ENCODE results near the gene GPR158. TPM values are rescaled to one million over a fixed set of nuclear protein-coding genes. Genes with fewer than 3 reads are reported as not detected.

The GPR158 gene
- total and polyA plus RNA-seq, 2 experiments from 2014 or later = 0.02 to 0.47 TPM

GRCh38 chr10:25177093-25177753 lies 2.4 kb downstream of the GPR158 start:
- H3K79me2 ChIP-seq = no peaks in the 10 kb centered on the region
- H2AFZ ChIP-seq = no peak overlapping the region
- no peaks in the 10 kb centered on the region for H4K20me1 ChIP-seq (ENCODE audit: insufficient read depth, poor library complexity, severe bottlenecking)
- no peaks in the 10 kb centered on the region for H3K9me2 ChIP-seq (replicated peaks; ENCODE audit: insufficient read depth)
- peak overlapping the region; percentile 86 for H3K4me2 ChIP-seq
- H3K27me3 ChIP-seq = peaks cover 61% of the 10 kb centered on the region
- no peak for TF ChIP-seq EZH2phosphoT487 (IDR thresholded peaks at IDR 0.05; ENCODE audit: low read depth, severe bottlenecking, unreplicated experiment)
- TF ChIP-seq CTCF (IDR thresholded peaks at IDR 0.05; ENCODE audit: poor library complexity) = no peak
- TF ChIP-seq EZH2 (IDR thresholded peaks at IDR 0.05; ENCODE audit: borderline replicate concordance) = no peak
- H3K9me3 ChIP-seq (ENCODE audit: low read depth) = no peaks in the 10 kb centered on the region
- no peak overlapping the region for H3K27ac ChIP-seq
- DNase-seq (ENCODE audit: low spot score) = no peak
- H3K4me1 ChIP-seq (ENCODE audit: insufficient read depth) = peaks cover 16% of the 10 kb centered on the region
- 35% methylated on average over 2 of the region's 2 CpGs for WGBS (ENCODE audit: low lambda C conversion rate, missing lambda C conversion rate)
- H3K36me3 ChIP-seq (replicated peaks; ENCODE audit: insufficient read depth, low read depth) = no peaks in the 10 kb centered on the region
- no peak overlapping the region for H3K4me3 ChIP-seq

- TF ChIP-seq EZH2phosphoT487 (IDR thresholded peaks at IDR 0.05; ENCODE audit: low read depth, severe bottlenecking, unreplicated experiment) (no peak), EZH2 (IDR thresholded peaks at IDR 0.05; ENCODE audit: borderline replicate concordance) (no peak), CTCF (IDR thresholded peaks at IDR 0.05; ENCODE audit: poor library complexity) (no peak)
- Histone ChIP-seq H3K4me2 (no peak overlapping the region), H3K36me3 (replicated peaks; ENCODE audit: insufficient read depth, low read depth) (no peaks in the 10 kb centered on the region), H4K20me1 (ENCODE audit: insufficient read depth, poor library complexity, severe bottlenecking) (no peaks in the 10 kb centered on the region), H2AFZ (no peak overlapping the region), H3K9me2 (replicated peaks; ENCODE audit: insufficient read depth) (no peaks in the 10 kb centered on the region), H3K9me3 (ENCODE audit: low read depth) (no peaks in the 10 kb centered on the region), H3K27me3 (peaks cover 57% of the 10 kb centered on the region), H3K79me2 (no peaks in the 10 kb centered on the region), H3K27ac (no peak overlapping the region), H3K4me1 (ENCODE audit: insufficient read depth) (peaks cover 16% of the 10 kb centered on the region), H3K4me3 (no peak overlapping the region)
- 90% methylated on average over 2 of the region's 2 CpGs for WGBS (ENCODE audit: low lambda C conversion rate, missing lambda C conversion rate)
- DNase-seq (ENCODE audit: low spot score) = no peak
Measured at GRCh38 chr10:25177754-25178135, 2.9 kb downstream of the GPR158 start.

- no peak overlapping the region for H3K4me2 ChIP-seq
- no peak overlapping the region for H3K27ac ChIP-seq
- H3K27me3 ChIP-seq = peaks cover 53% of the 10 kb centered on the region
- no peak for DNase-seq (ENCODE audit: low spot score)
- no peaks in the 10 kb centered on the region for H4K20me1 ChIP-seq (ENCODE audit: insufficient read depth, poor library complexity, severe bottlenecking)
- no peak overlapping the region for H2AFZ ChIP-seq
- peaks cover 16% of the 10 kb centered on the region for H3K4me1 ChIP-seq (ENCODE audit: insufficient read depth)
- no peaks in the 10 kb centered on the region for H3K36me3 ChIP-seq (replicated peaks; ENCODE audit: insufficient read depth, low read depth)
- no peaks in the 10 kb centered on the region for H3K9me3 ChIP-seq (ENCODE audit: low read depth)
- no peaks in the 10 kb centered on the region for H3K79me2 ChIP-seq
- no peaks in the 10 kb centered on the region for H3K9me2 ChIP-seq (replicated peaks; ENCODE audit: insufficient read depth)
- H3K4me3 ChIP-seq = no peak overlapping the region
- no peak for TF ChIP-seq CTCF (IDR thresholded peaks at IDR 0.05; ENCODE audit: poor library complexity)
Measured at GRCh38 chr10:25178411-25178810, 3.6 kb downstream of the GPR158 start.

- H3K4me2 ChIP-seq = no peak overlapping the region
- H3K79me2 ChIP-seq = no peaks in the 10 kb centered on the region
- no peaks in the 10 kb centered on the region for H4K20me1 ChIP-seq (ENCODE audit: insufficient read depth, poor library complexity, severe bottlenecking)
- H3K9me3 ChIP-seq (ENCODE audit: low read depth) = no peaks in the 10 kb centered on the region
- TF ChIP-seq EZH2 (IDR thresholded peaks at IDR 0.05; ENCODE audit: borderline replicate concordance) = no peak
- TF ChIP-seq CTCF (IDR thresholded peaks at IDR 0.05; ENCODE audit: poor library complexity) = no peak
- no peak for TF ChIP-seq EZH2phosphoT487 (IDR thresholded peaks at IDR 0.05; ENCODE audit: low read depth, severe bottlenecking, unreplicated experiment)
- H3K27ac ChIP-seq = no peak overlapping the region
- no peaks in the 10 kb centered on the region for H3K9me2 ChIP-seq (replicated peaks; ENCODE audit: insufficient read depth)
- no peak for DNase-seq (ENCODE audit: low spot score)
- H3K27me3 ChIP-seq = peaks cover 40% of the 10 kb centered on the region
- 66% methylated on average over 2 of the region's 2 CpGs for WGBS (ENCODE audit: low lambda C conversion rate, missing lambda C conversion rate)
- H3K4me3 ChIP-seq = no peak overlapping the region
- no peak overlapping the region for H2AFZ ChIP-seq
- peaks cover 7% of the 10 kb centered on the region for H3K4me1 ChIP-seq (ENCODE audit: insufficient read depth)
- no peaks in the 10 kb centered on the region for H3K36me3 ChIP-seq (replicated peaks; ENCODE audit: insufficient read depth, low read depth)
Measured at GRCh38 chr10:25180801-25181200, 6.0 kb downstream of the GPR158 start.

All from hepatocyte (in vitro differentiated cells).